ENCODE results near the gene MASP1. TPM values are rescaled to one million over a fixed set of nuclear protein-coding genes. Genes with fewer than 3 reads are reported as not detected.

MASP1 gene
- total and polyA plus RNA-seq, 2 experiments from 2014 or later = 1.6 to 3.0 TPM

DNA sequence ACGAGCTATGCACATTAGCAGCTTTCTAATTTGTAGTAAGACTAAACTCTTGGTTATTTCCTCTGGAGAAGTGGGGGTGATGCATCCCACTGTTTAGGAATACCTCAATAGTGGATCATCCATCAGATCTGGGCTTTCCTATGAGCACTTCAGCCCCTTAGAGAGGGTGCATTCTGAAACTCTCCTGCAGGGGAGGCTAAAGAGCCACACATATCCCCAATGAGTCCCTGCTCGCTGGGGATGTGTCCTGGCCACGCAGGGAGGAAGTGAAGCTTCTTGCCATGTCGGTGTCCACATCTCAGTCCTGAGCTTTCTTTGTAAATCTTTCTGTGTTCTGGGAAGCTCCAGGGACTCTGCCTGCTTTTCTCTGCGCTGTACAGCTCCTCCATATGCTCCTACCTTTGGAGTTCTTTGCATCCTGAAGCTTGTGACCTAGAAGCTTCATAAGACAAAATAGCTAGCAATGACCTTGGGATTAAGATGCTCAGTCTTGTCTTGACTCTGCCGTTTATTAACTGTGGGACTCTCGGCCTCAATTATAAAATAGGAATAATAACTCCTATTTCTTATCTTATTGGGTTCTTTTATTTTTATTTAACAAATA is 28.3 kb upstream of the MASP1 start:
- Mint-ChIP-seq H3K4me1 (peaks cover 27% of the 10 kb centered on the region), H3K27ac (no peak overlapping the region), H3K27me3 (ENCODE audit: insufficient read depth, low read depth, poor library complexity) (peaks cover 9% of the 10 kb centered on the region), H3K36me3 (ENCODE audit: low read depth) (peaks cover 2% of the 10 kb centered on the region; the same call in 2 of the 3 replicates), H3K9me3 (no peaks in the 10 kb centered on the region), H3K4me3 (no peak overlapping the region)
- H3K4me3 ChIP-seq = no peak overlapping the region
- no peak overlapping the region for H3K27ac ChIP-seq (ENCODE audit: low read depth)
- peaks cover 12% of the 10 kb centered on the region; the same call in 1 of the 2 replicates for H3K9me2 ChIP-seq (ENCODE audit: insufficient read depth)
- no peaks in the 10 kb centered on the region for H4K20me1 ChIP-seq (replicated peaks; ENCODE audit: insufficient read depth)
- peak; percentile 90 for DNase-seq (ENCODE audit: low spot score)
- 0 out of 2 replicates have a peak overlapping the region, but pooled peaks have one; percentile 40 for H2AFZ ChIP-seq
- no peaks in the 10 kb centered on the region for H3K27me3 ChIP-seq (ENCODE audit: insufficient read depth)
- H3K79me2 ChIP-seq (replicated peaks; ENCODE audit: insufficient read depth) = no peaks in the 10 kb centered on the region
- H3K36me3 ChIP-seq (ENCODE audit: insufficient read depth) = no peaks in the 10 kb centered on the region
- H3F3A ChIP-seq (replicated peaks; ENCODE audit: low read depth) = no peaks in the 10 kb centered on the region
- no peak for TF ChIP-seq POLR2AphosphoS5 (IDR thresholded peaks at IDR 0.05; ENCODE audit: low read depth)
- TF ChIP-seq, protein P1, sequence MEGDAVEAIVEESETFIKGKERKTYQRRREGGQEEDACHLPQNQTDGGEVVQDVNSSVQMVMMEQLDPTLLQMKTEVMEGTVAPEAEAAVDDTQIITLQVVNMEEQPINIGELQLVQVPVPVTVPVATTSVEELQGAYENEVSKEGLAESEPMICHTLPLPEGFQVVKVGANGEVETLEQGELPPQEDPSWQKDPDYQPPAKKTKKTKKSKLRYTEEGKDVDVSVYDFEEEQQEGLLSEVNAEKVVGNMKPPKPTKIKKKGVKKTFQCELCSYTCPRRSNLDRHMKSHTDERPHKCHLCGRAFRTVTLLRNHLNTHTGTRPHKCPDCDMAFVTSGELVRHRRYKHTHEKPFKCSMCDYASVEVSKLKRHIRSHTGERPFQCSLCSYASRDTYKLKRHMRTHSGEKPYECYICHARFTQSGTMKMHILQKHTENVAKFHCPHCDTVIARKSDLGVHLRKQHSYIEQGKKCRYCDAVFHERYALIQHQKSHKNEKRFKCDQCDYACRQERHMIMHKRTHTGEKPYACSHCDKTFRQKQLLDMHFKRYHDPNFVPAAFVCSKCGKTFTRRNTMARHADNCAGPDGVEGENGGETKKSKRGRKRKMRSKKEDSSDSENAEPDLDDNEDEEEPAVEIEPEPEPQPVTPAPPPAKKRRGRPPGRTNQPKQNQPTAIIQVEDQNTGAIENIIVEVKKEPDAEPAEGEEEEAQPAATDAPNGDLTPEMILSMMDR (conservative IDR thresholded peaks at IDR 0.05; ENCODE audit: low read depth in 2 of 2) = peak; percentile 97 to 100
- ATAC-seq = peak; percentile 98
- no peak overlapping the region for H3K4me2 ChIP-seq
- H3K4me1 ChIP-seq (ENCODE audit: insufficient read depth) = peaks cover 14% of the 10 kb centered on the region

DNA sequence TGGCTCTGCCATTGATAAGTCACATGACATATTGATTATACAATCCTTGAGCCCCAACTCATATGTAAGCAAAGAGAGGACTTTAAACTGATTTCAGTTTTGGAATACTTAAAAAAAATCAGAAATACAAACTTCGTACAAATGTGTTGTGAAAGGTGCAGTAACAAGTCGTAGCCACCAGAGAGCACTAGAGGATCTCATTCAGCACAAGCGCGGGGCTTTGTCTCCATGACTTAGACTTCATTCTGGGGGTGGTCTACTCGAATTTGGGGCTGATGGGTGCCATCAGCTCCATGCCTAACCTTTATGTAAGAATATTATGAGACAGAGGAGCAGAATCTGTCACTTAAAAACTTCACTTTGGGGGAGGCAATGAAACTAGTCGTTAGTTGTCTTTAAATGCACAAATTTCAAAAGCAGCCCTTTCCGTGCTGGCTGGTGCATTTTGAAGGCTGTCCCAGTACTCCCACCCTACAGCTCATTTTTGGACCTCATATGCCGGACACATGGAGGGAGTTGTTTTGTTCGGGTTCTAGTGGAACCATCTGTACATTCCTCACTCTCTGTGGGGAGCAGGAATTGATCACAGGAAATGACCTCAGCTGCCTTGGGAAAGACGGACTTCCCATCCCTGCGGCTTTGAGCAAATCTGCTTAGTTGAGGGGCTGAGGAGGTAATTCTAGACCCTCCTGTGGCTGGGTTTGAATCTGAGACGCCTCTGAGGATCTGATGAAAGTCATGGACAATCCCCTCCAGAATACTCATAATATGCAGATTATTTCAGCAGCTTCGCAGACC is 27.5 kb upstream of the MASP1 start:
- Histone ChIP-seq H4K20me1 (replicated peaks; ENCODE audit: insufficient read depth) (no peaks in the 10 kb centered on the region), H3K4me1 (ENCODE audit: insufficient read depth) (peaks cover 14% of the 10 kb centered on the region), H3K9me2 (ENCODE audit: insufficient read depth) (peaks cover 5% of the 10 kb centered on the region; the same call in 1 of the 2 replicates), H2AFZ (peak overlapping the region; percentile 8; the same call in 1 of the 2 replicates), H3K36me3 (ENCODE audit: insufficient read depth) (no peaks in the 10 kb centered on the region), H3K27ac (ENCODE audit: low read depth) (no peak overlapping the region), H3K4me3 (no peak overlapping the region), H3K4me2 (no peak overlapping the region), H3K27me3 (ENCODE audit: insufficient read depth) (no peaks in the 10 kb centered on the region), H3F3A (replicated peaks; ENCODE audit: low read depth) (no peaks in the 10 kb centered on the region), H3K79me2 (replicated peaks; ENCODE audit: insufficient read depth) (no peaks in the 10 kb centered on the region)
- no peak overlapping the region for H3K27ac Mint-ChIP-seq
- no peaks in the 10 kb centered on the region for H3K9me3 Mint-ChIP-seq
- peaks cover 2% of the 10 kb centered on the region; the same call in 2 of the 3 replicates for H3K36me3 Mint-ChIP-seq (ENCODE audit: low read depth)
- no peak overlapping the region for H3K4me3 Mint-ChIP-seq
- DNase-seq (ENCODE audit: low spot score) (peak; percentile 87), ATAC-seq (peak; percentile 61)
- peaks cover 27% of the 10 kb centered on the region for H3K4me1 Mint-ChIP-seq
- H3K27me3 Mint-ChIP-seq (ENCODE audit: insufficient read depth, low read depth, poor library complexity) = peaks cover 9% of the 10 kb centered on the region
- TF ChIP-seq NANOG (IDR thresholded peaks at IDR 0.05; ENCODE audit: borderline replicate concordance) (no peak), EZH2phosphoT487 (IDR thresholded peaks at IDR 0.05; ENCODE audit: unreplicated experiment) (no peak), STAT1 (IDR thresholded peaks at IDR 0.05; ENCODE audit: unreplicated experiment) (no peak), ZNF331 (CRISPR knock-in tag; IDR thresholded peaks at IDR 0.05; ENCODE audit: low read depth) (no peak)
- TF ChIP-seq, protein P2, sequence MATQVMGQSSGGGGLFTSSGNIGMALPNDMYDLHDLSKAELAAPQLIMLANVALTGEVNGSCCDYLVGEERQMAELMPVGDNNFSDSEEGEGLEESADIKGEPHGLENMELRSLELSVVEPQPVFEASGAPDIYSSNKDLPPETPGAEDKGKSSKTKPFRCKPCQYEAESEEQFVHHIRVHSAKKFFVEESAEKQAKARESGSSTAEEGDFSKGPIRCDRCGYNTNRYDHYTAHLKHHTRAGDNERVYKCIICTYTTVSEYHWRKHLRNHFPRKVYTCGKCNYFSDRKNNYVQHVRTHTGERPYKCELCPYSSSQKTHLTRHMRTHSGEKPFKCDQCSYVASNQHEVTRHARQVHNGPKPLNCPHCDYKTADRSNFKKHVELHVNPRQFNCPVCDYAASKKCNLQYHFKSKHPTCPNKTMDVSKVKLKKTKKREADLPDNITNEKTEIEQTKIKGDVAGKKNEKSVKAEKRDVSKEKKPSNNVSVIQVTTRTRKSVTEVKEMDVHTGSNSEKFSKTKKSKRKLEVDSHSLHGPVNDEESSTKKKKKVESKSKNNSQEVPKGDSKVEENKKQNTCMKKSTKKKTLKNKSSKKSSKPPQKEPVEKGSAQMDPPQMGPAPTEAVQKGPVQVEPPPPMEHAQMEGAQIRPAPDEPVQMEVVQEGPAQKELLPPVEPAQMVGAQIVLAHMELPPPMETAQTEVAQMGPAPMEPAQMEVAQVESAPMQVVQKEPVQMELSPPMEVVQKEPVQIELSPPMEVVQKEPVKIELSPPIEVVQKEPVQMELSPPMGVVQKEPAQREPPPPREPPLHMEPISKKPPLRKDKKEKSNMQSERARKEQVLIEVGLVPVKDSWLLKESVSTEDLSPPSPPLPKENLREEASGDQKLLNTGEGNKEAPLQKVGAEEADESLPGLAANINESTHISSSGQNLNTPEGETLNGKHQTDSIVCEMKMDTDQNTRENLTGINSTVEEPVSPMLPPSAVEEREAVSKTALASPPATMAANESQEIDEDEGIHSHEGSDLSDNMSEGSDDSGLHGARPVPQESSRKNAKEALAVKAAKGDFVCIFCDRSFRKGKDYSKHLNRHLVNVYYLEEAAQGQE (IDR thresholded peaks at IDR 0.05; ENCODE audit: unreplicated experiment) = no peak
- TF ChIP-seq, protein P3, sequence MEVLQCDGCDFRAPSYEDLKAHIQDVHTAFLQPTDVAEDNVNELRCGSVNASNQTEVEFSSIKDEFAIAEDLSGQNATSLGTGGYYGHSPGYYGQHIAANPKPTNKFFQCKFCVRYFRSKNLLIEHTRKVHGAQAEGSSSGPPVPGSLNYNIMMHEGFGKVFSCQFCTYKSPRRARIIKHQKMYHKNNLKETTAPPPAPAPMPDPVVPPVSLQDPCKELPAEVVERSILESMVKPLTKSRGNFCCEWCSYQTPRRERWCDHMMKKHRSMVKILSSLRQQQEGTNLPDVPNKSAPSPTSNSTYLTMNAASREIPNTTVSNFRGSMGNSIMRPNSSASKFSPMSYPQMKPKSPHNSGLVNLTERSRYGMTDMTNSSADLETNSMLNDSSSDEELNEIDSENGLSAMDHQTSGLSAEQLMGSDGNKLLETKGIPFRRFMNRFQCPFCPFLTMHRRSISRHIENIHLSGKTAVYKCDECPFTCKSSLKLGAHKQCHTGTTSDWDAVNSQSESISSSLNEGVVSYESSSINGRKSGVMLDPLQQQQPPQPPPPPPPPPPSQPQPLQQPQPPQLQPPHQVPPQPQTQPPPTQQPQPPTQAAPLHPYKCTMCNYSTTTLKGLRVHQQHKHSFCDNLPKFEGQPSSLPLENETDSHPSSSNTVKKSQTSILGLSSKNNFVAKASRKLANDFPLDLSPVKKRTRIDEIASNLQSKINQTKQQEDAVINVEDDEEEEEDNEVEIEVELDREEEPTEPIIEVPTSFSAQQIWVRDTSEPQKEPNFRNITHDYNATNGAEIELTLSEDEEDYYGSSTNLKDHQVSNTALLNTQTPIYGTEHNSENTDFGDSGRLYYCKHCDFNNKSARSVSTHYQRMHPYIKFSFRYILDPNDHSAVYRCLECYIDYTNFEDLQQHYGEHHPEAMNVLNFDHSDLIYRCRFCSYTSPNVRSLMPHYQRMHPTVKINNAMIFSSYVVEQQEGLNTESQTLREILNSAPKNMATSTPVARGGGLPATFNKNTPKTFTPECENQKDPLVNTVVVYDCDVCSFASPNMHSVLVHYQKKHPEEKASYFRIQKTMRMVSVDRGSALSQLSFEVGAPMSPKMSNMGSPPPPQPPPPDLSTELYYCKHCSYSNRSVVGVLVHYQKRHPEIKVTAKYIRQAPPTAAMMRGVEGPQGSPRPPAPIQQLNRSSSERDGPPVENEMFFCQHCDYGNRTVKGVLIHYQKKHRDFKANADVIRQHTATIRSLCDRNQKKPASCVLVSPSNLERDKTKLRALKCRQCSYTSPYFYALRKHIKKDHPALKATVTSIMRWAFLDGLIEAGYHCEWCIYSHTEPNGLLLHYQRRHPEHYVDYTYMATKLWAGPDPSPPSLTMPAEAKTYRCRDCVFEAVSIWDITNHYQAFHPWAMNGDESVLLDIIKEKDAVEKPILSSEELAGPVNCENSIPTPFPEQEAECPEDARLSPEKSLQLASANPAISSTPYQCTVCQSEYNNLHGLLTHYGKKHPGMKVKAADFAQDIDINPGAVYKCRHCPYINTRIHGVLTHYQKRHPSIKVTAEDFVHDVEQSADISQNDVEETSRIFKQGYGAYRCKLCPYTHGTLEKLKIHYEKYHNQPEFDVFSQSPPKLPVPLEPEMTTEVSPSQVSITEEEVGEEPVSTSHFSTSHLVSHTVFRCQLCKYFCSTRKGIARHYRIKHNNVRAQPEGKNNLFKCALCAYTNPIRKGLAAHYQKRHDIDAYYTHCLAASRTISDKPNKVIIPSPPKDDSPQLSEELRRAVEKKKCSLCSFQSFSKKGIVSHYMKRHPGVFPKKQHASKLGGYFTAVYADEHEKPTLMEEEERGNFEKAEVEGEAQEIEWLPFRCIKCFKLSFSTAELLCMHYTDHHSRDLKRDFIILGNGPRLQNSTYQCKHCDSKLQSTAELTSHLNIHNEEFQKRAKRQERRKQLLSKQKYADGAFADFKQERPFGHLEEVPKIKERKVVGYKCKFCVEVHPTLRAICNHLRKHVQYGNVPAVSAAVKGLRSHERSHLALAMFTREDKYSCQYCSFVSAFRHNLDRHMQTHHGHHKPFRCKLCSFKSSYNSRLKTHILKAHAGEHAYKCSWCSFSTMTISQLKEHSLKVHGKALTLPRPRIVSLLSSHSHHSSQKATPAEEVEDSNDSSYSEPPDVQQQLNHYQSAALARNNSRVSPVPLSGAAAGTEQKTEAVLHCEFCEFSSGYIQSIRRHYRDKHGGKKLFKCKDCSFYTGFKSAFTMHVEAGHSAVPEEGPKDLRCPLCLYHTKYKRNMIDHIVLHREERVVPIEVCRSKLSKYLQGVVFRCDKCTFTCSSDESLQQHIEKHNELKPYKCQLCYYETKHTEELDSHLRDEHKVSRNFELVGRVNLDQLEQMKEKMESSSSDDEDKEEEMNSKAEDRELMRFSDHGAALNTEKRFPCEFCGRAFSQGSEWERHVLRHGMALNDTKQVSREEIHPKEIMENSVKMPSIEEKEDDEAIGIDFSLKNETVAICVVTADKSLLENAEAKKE (CRISPR knock-in tag; IDR thresholded peaks at IDR 0.05) = no peak
